ENCODE data around the gene PCNA.

- TF ChIP-seq, protein P1, sequence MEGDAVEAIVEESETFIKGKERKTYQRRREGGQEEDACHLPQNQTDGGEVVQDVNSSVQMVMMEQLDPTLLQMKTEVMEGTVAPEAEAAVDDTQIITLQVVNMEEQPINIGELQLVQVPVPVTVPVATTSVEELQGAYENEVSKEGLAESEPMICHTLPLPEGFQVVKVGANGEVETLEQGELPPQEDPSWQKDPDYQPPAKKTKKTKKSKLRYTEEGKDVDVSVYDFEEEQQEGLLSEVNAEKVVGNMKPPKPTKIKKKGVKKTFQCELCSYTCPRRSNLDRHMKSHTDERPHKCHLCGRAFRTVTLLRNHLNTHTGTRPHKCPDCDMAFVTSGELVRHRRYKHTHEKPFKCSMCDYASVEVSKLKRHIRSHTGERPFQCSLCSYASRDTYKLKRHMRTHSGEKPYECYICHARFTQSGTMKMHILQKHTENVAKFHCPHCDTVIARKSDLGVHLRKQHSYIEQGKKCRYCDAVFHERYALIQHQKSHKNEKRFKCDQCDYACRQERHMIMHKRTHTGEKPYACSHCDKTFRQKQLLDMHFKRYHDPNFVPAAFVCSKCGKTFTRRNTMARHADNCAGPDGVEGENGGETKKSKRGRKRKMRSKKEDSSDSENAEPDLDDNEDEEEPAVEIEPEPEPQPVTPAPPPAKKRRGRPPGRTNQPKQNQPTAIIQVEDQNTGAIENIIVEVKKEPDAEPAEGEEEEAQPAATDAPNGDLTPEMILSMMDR (IDR thresholded peaks at IDR 0.05), result no peak
- no peak for TF ChIP-seq ZFX (IDR thresholded peaks at IDR 0.05; ENCODE audit: borderline replicate concordance)
Observed at GRCh38 chr20:5120185-5120476, 373 bp upstream of the PCNA start.

Measured in 22Rv1 (cell line).